GM12875 (cell line): ENCODE data around the gene STK10.
A peak's percentile ranks its signal among the peaks of the same experiment; 100 is the strongest.

Experiments
- H3K4me3 ChIP-seq: one replicate; pipeline ENCODE4 v1.5.1; 2011; ENCODE audit warnings: low read depth, low read length, control low read depth
- CTCF ChIP-seq: IDR thresholded peaks from 2 replicates; pipeline ENCODE4 v1.5.1; 2011; ENCODE audit warnings: low read depth, mild to moderate bottlenecking, control low read depth, inconsistent platforms, low read length, moderate library complexity, borderline replicate concordance; ENCODE audit not compliant: insufficient read depth

STK10 gene

GRCh38 chr5:172107571-172107970 lies 80.5 kb downstream of the STK10 start:
- TF ChIP-seq CTCF, result no peak
- H3K4me3 ChIP-seq, result no peak overlapping the region

- peak; percentile 94 for TF ChIP-seq CTCF
- no peak overlapping the region for H3K4me3 ChIP-seq
Observed at GRCh38 chr5:172106511-172107356, 81.3 kb downstream of the STK10 start.

- no peak overlapping the region for H3K4me3 ChIP-seq
- no peak for TF ChIP-seq CTCF
Observed at GRCh38 chr5:172105811-172106210, 82.2 kb downstream of the STK10 start.

GRCh38 chr5:172104801-172105701 lies 83.0 kb downstream of the STK10 start:
- no peak overlapping the region for H3K4me3 ChIP-seq
- no peak for TF ChIP-seq CTCF

- H3K4me3 ChIP-seq, result no peak overlapping the region
- TF ChIP-seq CTCF, result no peak
Observed at GRCh38 chr5:172104021-172104420, 84.0 kb downstream of the STK10 start.

- TF ChIP-seq CTCF, result no peak
- H3K4me3 ChIP-seq, result no peak overlapping the region
Observed at GRCh38 chr5:172102913-172103626, 85.0 kb downstream of the STK10 start.
